Measurements from ENCODE around the gene TRAF1. TPM values are rescaled to one million over a fixed set of nuclear protein-coding genes. Genes with fewer than 3 reads are reported as not detected.
A peak's percentile ranks its signal among the peaks of the same experiment; 100 is the strongest.

The TRAF1 gene
- total RNA-seq, 2 experiments from 2014 or later, result 61.9 to 64.3 TPM

- Mint-ChIP-seq H3K4me3 (no peak overlapping the region), H3K36me3 (ENCODE audit: low read depth) (peaks cover 78% of the 10 kb centered on the region), H3K4me1 (peaks cover 32% of the 10 kb centered on the region), H3K9me3 (no peaks in the 10 kb centered on the region), H3K27me3 (no peaks in the 10 kb centered on the region), H3K27ac (no peak overlapping the region)
- POLR2A ChIA-PET, result no interaction called here
- DNase-seq, result no peak
- CTCF ChIA-PET, result no interaction called here
Observed at GRCh38 chr9:120865176-120865575, 61.4 kb downstream of the TRAF1 start.

GRCh38 chr9:120864719-120865118 lies 61.9 kb downstream of the TRAF1 start:
- no peaks in the 10 kb centered on the region for H3K27me3 Mint-ChIP-seq
- POLR2A ChIA-PET, result no interaction called here
- H3K4me1 Mint-ChIP-seq, result peaks cover 30% of the 10 kb centered on the region
- no peak for DNase-seq
- no peak overlapping the region for H3K4me3 Mint-ChIP-seq
- peaks cover 78% of the 10 kb centered on the region for H3K36me3 Mint-ChIP-seq (ENCODE audit: low read depth)
- no peak overlapping the region for H3K27ac Mint-ChIP-seq
- CTCF ChIA-PET, result interaction anchor here (1.1 kb wide), 1 partner anchor 62 kb away, joined by 3 read pairs; the partner anchor contains the start of gene TRAF1
- no peaks in the 10 kb centered on the region for H3K9me3 Mint-ChIP-seq

GRCh38 chr9:120863833-120864232 lies 62.8 kb downstream of the TRAF1 start:
- H3K4me3 Mint-ChIP-seq, result no peak overlapping the region
- ChIA-PET POLR2A (no interaction called here), CTCF (interaction anchor here (1.1 kb wide), 1 partner anchor 63 kb away, joined by 3 read pairs; the partner anchor contains the start of gene TRAF1)
- peaks cover 23% of the 10 kb centered on the region for H3K4me1 Mint-ChIP-seq
- no peak for DNase-seq
- peaks cover 78% of the 10 kb centered on the region for H3K36me3 Mint-ChIP-seq (ENCODE audit: low read depth)
- no peak overlapping the region for H3K27ac Mint-ChIP-seq
- H3K27me3 Mint-ChIP-seq, result no peaks in the 10 kb centered on the region
- no peaks in the 10 kb centered on the region for H3K9me3 Mint-ChIP-seq

- Mint-ChIP-seq H3K4me3 (no peak overlapping the region), H3K36me3 (ENCODE audit: low read depth) (peaks cover 84% of the 10 kb centered on the region), H3K9me3 (no peaks in the 10 kb centered on the region), H3K27me3 (no peaks in the 10 kb centered on the region), H3K4me1 (peaks cover 20% of the 10 kb centered on the region), H3K27ac (no peak overlapping the region)
- ChIA-PET CTCF (no interaction called here), POLR2A (no interaction called here)
- DNase-seq, result no peak
Observed at GRCh38 chr9:120862452-120862851, 64.1 kb downstream of the TRAF1 start.

DNA sequence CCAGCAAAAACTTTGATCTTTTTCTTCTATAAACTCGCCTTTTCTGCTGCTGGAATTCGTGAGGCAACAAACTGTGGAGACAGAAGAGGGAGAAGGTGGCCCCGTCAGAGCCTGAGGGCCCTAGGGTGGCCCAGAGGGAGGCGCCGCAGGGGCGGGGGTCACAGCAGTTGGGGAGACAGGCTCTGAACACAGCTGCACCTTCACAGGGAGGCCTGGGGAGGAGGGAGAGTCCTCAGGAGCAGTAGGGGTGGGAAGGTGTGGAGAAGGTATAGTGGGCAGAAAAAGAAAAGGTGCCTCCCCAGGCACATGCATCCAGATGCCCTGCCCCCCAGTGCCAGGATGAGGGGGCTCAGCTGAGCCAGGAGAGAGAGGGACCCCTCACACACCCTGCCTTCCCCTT lies 64.7 kb downstream of the TRAF1 start:
- Mint-ChIP-seq H3K27me3 (no peaks in the 10 kb centered on the region), H3K4me3 (no peak overlapping the region), H3K4me1 (peaks cover 19% of the 10 kb centered on the region), H3K9me3 (no peaks in the 10 kb centered on the region), H3K36me3 (ENCODE audit: low read depth) (peaks cover 85% of the 10 kb centered on the region), H3K27ac (peak overlapping the region; percentile 10)
- CTCF ChIA-PET, result interaction anchor here (1.0 kb wide), 1 partner anchor 16 kb away, joined by 4 read pairs; no protein-coding TSS in a partner anchor
- DNase-seq, result no peak
- POLR2A ChIA-PET, result no interaction called here

GRCh38 chr9:120860083-120860482 lies 66.5 kb downstream of the TRAF1 start:
- DNase-seq, result no peak
- ChIA-PET CTCF (interaction anchor here (0.8 kb wide), 1 partner anchor 10 kb away, joined by 3 read pairs; no protein-coding TSS in a partner anchor), POLR2A (no interaction called here)
- Mint-ChIP-seq H3K4me3 (no peak overlapping the region), H3K36me3 (ENCODE audit: low read depth) (peaks cover 81% of the 10 kb centered on the region), H3K27me3 (no peaks in the 10 kb centered on the region), H3K27ac (peak overlapping the region; percentile 57), H3K4me1 (peaks cover 15% of the 10 kb centered on the region), H3K9me3 (no peaks in the 10 kb centered on the region)

GRCh38 chr9:120859361-120859760 lies 67.2 kb downstream of the TRAF1 start:
- H3K27me3 Mint-ChIP-seq, result no peaks in the 10 kb centered on the region
- POLR2A ChIA-PET, result no interaction called here
- H3K4me3 Mint-ChIP-seq, result no peak overlapping the region
- H3K4me1 Mint-ChIP-seq, result peaks cover 15% of the 10 kb centered on the region
- H3K36me3 Mint-ChIP-seq (ENCODE audit: low read depth), result peaks cover 84% of the 10 kb centered on the region
- no peaks in the 10 kb centered on the region for H3K9me3 Mint-ChIP-seq
- CTCF ChIA-PET, result interaction anchor here (0.6 to 1.3 kb wide), 3 partner anchors 11 to 317 kb away, joined by 3 read pairs; no protein-coding TSS in a partner anchor
- no peak for DNase-seq
- peak overlapping the region; percentile 48 for H3K27ac Mint-ChIP-seq

- ChIA-PET CTCF (interaction anchor here (0.5 kb wide), 1 partner anchor 42 kb away, joined by 3 read pairs; no protein-coding TSS in a partner anchor), POLR2A (no interaction called here)
- DNase-seq, result no peak
- peaks cover 84% of the 10 kb centered on the region for H3K36me3 Mint-ChIP-seq (ENCODE audit: low read depth)
- H3K4me1 Mint-ChIP-seq, result peaks cover 16% of the 10 kb centered on the region
- no peaks in the 10 kb centered on the region for H3K27me3 Mint-ChIP-seq
- no peaks in the 10 kb centered on the region for H3K9me3 Mint-ChIP-seq
- H3K27ac Mint-ChIP-seq, result peak overlapping the region; percentile 74
- H3K4me3 Mint-ChIP-seq, result no peak overlapping the region
Observed at GRCh38 chr9:120857902-120858301, 68.7 kb downstream of the TRAF1 start.

GRCh38 chr9:120857481-120857880 lies 69.1 kb downstream of the TRAF1 start:
- ChIA-PET POLR2A (interaction anchor here (0.8 kb wide), 1 partner anchor 11 kb away, joined by 4 read pairs; no protein-coding TSS in a partner anchor), CTCF (no interaction called here)
- no peaks in the 10 kb centered on the region for H3K9me3 Mint-ChIP-seq
- peaks cover 19% of the 10 kb centered on the region for H3K4me1 Mint-ChIP-seq
- peaks cover 84% of the 10 kb centered on the region for H3K36me3 Mint-ChIP-seq (ENCODE audit: low read depth)
- no peak for DNase-seq
- no peak overlapping the region for H3K4me3 Mint-ChIP-seq
- no peaks in the 10 kb centered on the region for H3K27me3 Mint-ChIP-seq
- peak overlapping the region; percentile 74 for H3K27ac Mint-ChIP-seq

DNA sequence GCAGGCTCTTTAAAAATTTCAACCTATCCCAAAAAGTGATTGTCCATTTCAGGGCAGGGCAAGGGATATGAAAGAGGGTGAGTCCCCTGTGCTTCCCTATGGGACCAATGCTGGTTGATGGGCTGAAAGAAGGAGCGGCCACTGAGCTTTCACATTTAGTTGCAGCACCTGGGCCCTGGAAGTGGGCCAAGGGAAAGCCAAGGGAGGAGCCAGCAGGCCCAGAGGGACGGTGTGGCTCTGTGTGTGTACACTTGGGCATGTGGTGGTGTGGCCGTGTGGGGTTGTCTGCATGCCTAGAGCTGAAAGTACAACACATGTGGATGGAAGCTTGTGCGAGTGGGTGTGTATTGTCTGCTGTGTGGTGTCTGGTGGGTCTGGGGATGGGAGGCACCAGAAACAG lies 69.9 kb downstream of the TRAF1 start:
- peaks cover 19% of the 10 kb centered on the region for H3K4me1 Mint-ChIP-seq
- no peak for DNase-seq
- H3K36me3 Mint-ChIP-seq (ENCODE audit: low read depth), result peaks cover 84% of the 10 kb centered on the region
- H3K27me3 Mint-ChIP-seq, result no peaks in the 10 kb centered on the region
- POLR2A ChIA-PET, result interaction anchor here (0.8 kb wide), 1 partner anchor 10 kb away, joined by 4 read pairs; no protein-coding TSS in a partner anchor
- CTCF ChIA-PET, result interaction anchor here (1.6 to 1.7 kb wide), 2 partner anchors 10 to 14 kb away, joined by 3 to 7 read pairs; no protein-coding TSS in a partner anchor
- no peak overlapping the region for H3K27ac Mint-ChIP-seq
- H3K4me3 Mint-ChIP-seq, result no peak overlapping the region
- H3K9me3 Mint-ChIP-seq, result no peaks in the 10 kb centered on the region

GRCh38 chr9:120855827-120856670 lies 70.5 kb downstream of the TRAF1 start:
- no peaks in the 10 kb centered on the region for H3K9me3 Mint-ChIP-seq
- peaks cover 83% of the 10 kb centered on the region for H3K36me3 Mint-ChIP-seq (ENCODE audit: low read depth)
- H3K27me3 Mint-ChIP-seq, result no peaks in the 10 kb centered on the region
- POLR2A ChIA-PET, result interaction anchor here (0.5 to 0.6 kb wide), 2 partner anchors 39 to 245 kb away, joined by 3 to 4 read pairs; no protein-coding TSS in a partner anchor
- CTCF ChIA-PET, result interaction anchor here (0.5 to 1.7 kb wide), 3 partner anchors 10 to 394 kb away, joined by 3 to 7 read pairs (median 3); no protein-coding TSS in a partner anchor
- peak overlapping the region; percentile 70 for H3K27ac Mint-ChIP-seq
- peaks cover 19% of the 10 kb centered on the region for H3K4me1 Mint-ChIP-seq
- DNase-seq, result no peak
- H3K4me3 Mint-ChIP-seq, result no peak overlapping the region

GRCh38 chr9:120854596-120855327 lies 71.8 kb downstream of the TRAF1 start:
- Mint-ChIP-seq H3K36me3 (ENCODE audit: low read depth) (peaks cover 80% of the 10 kb centered on the region), H3K4me1 (peaks cover 20% of the 10 kb centered on the region), H3K27me3 (no peaks in the 10 kb centered on the region), H3K4me3 (no peak overlapping the region), H3K27ac (peak overlapping the region; percentile 70), H3K9me3 (no peaks in the 10 kb centered on the region)
- CTCF ChIA-PET, result interaction anchor here (1.6 to 1.7 kb wide), 2 partner anchors 8 to 12 kb away, joined by 3 to 7 read pairs; no protein-coding TSS in a partner anchor
- POLR2A ChIA-PET, result interaction anchor here (0.6 kb wide), 1 partner anchor 37 kb away, joined by 4 read pairs; no protein-coding TSS in a partner anchor
- no peak for DNase-seq
